SK-N-MC (cell line): Measurements from ENCODE around the gene ENO2.
A peak's percentile ranks its signal among the peaks of the same experiment; 100 is the strongest.

Experiments
- DNase-seq: peaks from one replicate; pipeline ENCODE4 v3.0.0-alpha.2; 2011; ENCODE audit warnings: low read depth, low spot score
- H3K27ac ChIP-seq: fragments of 200-600 bp; sonication (generic); 2 replicates; pipeline ENCODE4 v1.5.1; 2016; ENCODE audit warnings: mixed run types
- H3K36me3 ChIP-seq: fragments of 200-600 bp; sonication (generic); 2 replicates; pipeline ENCODE4 v1.6.1; 2017; ENCODE audit warnings: antibody characterized with exemption, low read length, mixed read lengths; ENCODE audit not compliant: insufficient read depth
- H3K4me3 ChIP-seq: fragments of 200-600 bp; sonication (generic); 2 replicates; pipeline ENCODE4 v1.5.1; 2016
- H3K9ac ChIP-seq: fragments of 200-600 bp; sonication (generic); 2 replicates; pipeline ENCODE4 v1.8.0; 2017; ENCODE audit warnings: mixed run types, mixed read lengths; ENCODE audit not compliant: insufficient read length
- H3K9me3 ChIP-seq: fragments of 200-600 bp; sonication (generic); 2 replicates; pipeline ENCODE4 v1.6.1; 2017; ENCODE audit warnings: low read depth, mild to moderate bottlenecking, antibody characterized with exemption, low read length, moderate library complexity, mixed read lengths
- EZH2 ChIP-seq: fragments of 200-600 bp; sonication (generic); IDR thresholded peaks from one replicate; pipeline ENCODE4 v1.6.1; 2017; ENCODE audit warnings: antibody characterized with exemption
- FOXP2 ChIP-seq: optimal IDR thresholded peaks from 2 replicates; pipeline ENCODE3; 2011; ENCODE audit warnings: mild to moderate bottlenecking, moderate library complexity; ENCODE audit not compliant: insufficient read depth; ENCODE audit errors: extremely low read length, control extremely low read depth
- POLR2AphosphoS5 ChIP-seq: IDR thresholded peaks from 2 replicates; pipeline ENCODE4 v1.6.1; 2012; ENCODE audit warnings: mild to moderate bottlenecking, low read depth, low read length, borderline replicate concordance

The ENO2 gene

GRCh38 chr12:6916426-6917200, 2.2 kb downstream of the ENO2 start:
- H3K9ac ChIP-seq: no peak overlapping the region
- no peak overlapping the region for H3K4me3 ChIP-seq
- H3K36me3 ChIP-seq: peaks cover 9% of the 10 kb centered on the region; the same call in 1 of the 2 replicates
- H3K9me3 ChIP-seq: no peaks in the 10 kb centered on the region
- H3K27ac ChIP-seq: no peak overlapping the region
- TF ChIP-seq FOXP2 (no peak), EZH2 (no peak), POLR2AphosphoS5 (no peak)
- DNase-seq: no peak

- Histone ChIP-seq H3K36me3 (peaks cover 9% of the 10 kb centered on the region; the same call in 1 of the 2 replicates), H3K27ac (no peak overlapping the region), H3K9me3 (no peaks in the 10 kb centered on the region), H3K4me3 (no peak overlapping the region), H3K9ac (no peak overlapping the region)
- DNase-seq: no peak
- no peak for TF ChIP-seq POLR2AphosphoS5
- no peak for TF ChIP-seq FOXP2
These were observed 3.3 kb downstream of the ENO2 start for GRCh38 chr12:6917491-6918231.

- Histone ChIP-seq H3K9me3 (no peaks in the 10 kb centered on the region), H3K9ac (no peak overlapping the region), H3K36me3 (peaks cover 9% of the 10 kb centered on the region; the same call in 1 of the 2 replicates), H3K4me3 (no peak overlapping the region), H3K27ac (no peak overlapping the region)
- TF ChIP-seq EZH2 (no peak), FOXP2 (no peak), POLR2AphosphoS5 (no peak)
- DNase-seq: no peak
These were observed 5.2 kb downstream of the ENO2 start for GRCh38 chr12:6919588-6919987.

GRCh38 chr12:6921539-6921938, 7.2 kb downstream of the ENO2 start:
- no peak overlapping the region for H3K27ac ChIP-seq
- TF ChIP-seq FOXP2 (no peak), EZH2 (no peak), POLR2AphosphoS5 (no peak)
- H3K4me3 ChIP-seq: no peak overlapping the region
- H3K9me3 ChIP-seq: no peaks in the 10 kb centered on the region
- no peak for DNase-seq
- peaks cover 5% of the 10 kb centered on the region; the same call in 1 of the 2 replicates for H3K36me3 ChIP-seq
- H3K9ac ChIP-seq: no peak overlapping the region

GRCh38 chr12:6921996-6922946, 7.9 kb downstream of the ENO2 start:
- no peak overlapping the region for H3K9ac ChIP-seq

GRCh38 chr12:6923003-6923732, 8.8 kb downstream of the ENO2 start:
- H3K9me3 ChIP-seq: no peaks in the 10 kb centered on the region
- H3K36me3 ChIP-seq: no peaks in the 10 kb centered on the region; the same call in 1 of the 2 replicates
- no peak for DNase-seq
- no peak overlapping the region for H3K9ac ChIP-seq
- H3K27ac ChIP-seq: 0 out of 2 replicates have a peak overlapping the region, but pooled peaks have one; percentile 19
- H3K4me3 ChIP-seq: no peak overlapping the region
- no peak for TF ChIP-seq FOXP2
- no peak for TF ChIP-seq EZH2
- TF ChIP-seq POLR2AphosphoS5: no peak

More at GRCh38 chr12:6921996-6922946, 7.9 kb downstream of the ENO2 start:
- H3K9me3 ChIP-seq: no peaks in the 10 kb centered on the region
- no peak overlapping the region for H3K4me3 ChIP-seq
- TF ChIP-seq EZH2 (no peak), POLR2AphosphoS5 (no peak), FOXP2 (no peak)
- DNase-seq: no peak
- H3K27ac ChIP-seq: 0 out of 2 replicates have a peak overlapping the region, but pooled peaks have one; percentile 19
- peaks cover 2% of the 10 kb centered on the region; the same call in 1 of the 2 replicates for H3K36me3 ChIP-seq

- H3K9me3 ChIP-seq: no peaks in the 10 kb centered on the region
- no peak overlapping the region for H3K27ac ChIP-seq
- no peaks in the 10 kb centered on the region; the same call in 1 of the 2 replicates for H3K36me3 ChIP-seq
- no peak overlapping the region for H3K9ac ChIP-seq
- TF ChIP-seq EZH2 (no peak), FOXP2 (no peak), POLR2AphosphoS5 (no peak)
- no peak for DNase-seq
- no peak overlapping the region for H3K4me3 ChIP-seq
These were observed 9.5 kb downstream of the ENO2 start for GRCh38 chr12:6923851-6924250.

GRCh38 chr12:6925239-6925539, 10.8 kb downstream of the ENO2 start:
- Histone ChIP-seq H3K36me3 (no peaks in the 10 kb centered on the region; the same call in 1 of the 2 replicates), H3K9ac (peak overlapping the region; percentile 63), H3K27ac (peak overlapping the region; percentile 98), H3K9me3 (no peaks in the 10 kb centered on the region), H3K4me3 (peak overlapping the region; percentile 71)
- no peak for DNase-seq
- no peak; the same call in 1 of the 2 replicates for TF ChIP-seq POLR2AphosphoS5
- TF ChIP-seq EZH2: no peak
- TF ChIP-seq FOXP2: no peak
